MCF 10A (cell line): ENCODE data around the gene LIMS2. TPM values are rescaled to one million over a fixed set of nuclear protein-coding genes. Genes with fewer than 3 reads are reported as not detected.

Experiments
- BruUV-seq: library from RNA; stranded (reverse); fragments of 400-500 nt; replicated peaks from 2 replicates; lab custom pipeline; 2021; lab: Mats Ljungman, UMichigan
- CTCF ChIA-PET: fragments of 300-600 bp; sonication (Branson Sonifier 250); formaldehyde crosslinking; extraction: SDS; loops from one replicate; lab custom pipeline; 2021; ENCODE audit warnings: antibody characterized with exemption, inconsistent platforms; lab: Yijun Ruan, JAX
- POLR2A ChIA-PET: fragments of 300-600, 350-650 bp; sonication (Branson Sonifier 250); formaldehyde crosslinking; extraction: SDS; loops from one replicate; lab custom pipeline; 2020; ENCODE audit warnings: antibody characterized with exemption, inconsistent platforms; lab: Yijun Ruan, JAX
- DNase-seq: peaks from one replicate; pipeline ENCODE4 v3.0.0-alpha.2; 2018; ENCODE audit not compliant: unreplicated experiment
- H3K27ac Mint-ChIP-seq: one replicate; pipeline ENCODE4 v1.8.0; 2022; ENCODE audit warnings: mild to moderate bottlenecking, low read depth, mixed read lengths; ENCODE audit not compliant: unreplicated experiment
- H3K27me3 Mint-ChIP-seq: one replicate; pipeline ENCODE4 v1.8.0; 2022; ENCODE audit warnings: mixed read lengths; ENCODE audit not compliant: insufficient read depth, unreplicated experiment
- H3K36me3 Mint-ChIP-seq: one replicate; pipeline ENCODE4 v1.8.0; 2022; ENCODE audit warnings: mild to moderate bottlenecking, moderate library complexity, mixed read lengths; ENCODE audit not compliant: insufficient read depth, unreplicated experiment
- H3K4me1 Mint-ChIP-seq: one replicate; pipeline ENCODE4 v1.8.0; 2022; ENCODE audit warnings: mixed read lengths; ENCODE audit not compliant: insufficient read depth, unreplicated experiment
- H3K4me3 Mint-ChIP-seq: one replicate; pipeline ENCODE4 v1.8.0; 2022; ENCODE audit warnings: mild to moderate bottlenecking, moderate library complexity, mixed read lengths; ENCODE audit not compliant: unreplicated experiment
- H3K9me3 Mint-ChIP-seq: one replicate; pipeline ENCODE4 v1.8.0; 2022; ENCODE audit warnings: mixed read lengths; ENCODE audit not compliant: unreplicated experiment
- CTCF ChIP-seq: fragments of 200-600 bp; IDR thresholded peaks from one replicate; pipeline ENCODE4 v1.8.0; 2022; ENCODE audit warnings: antibody characterized with exemption, mild to moderate bottlenecking; ENCODE audit not compliant: unreplicated experiment
- intact Hi-C: fragments of 100-400 bp; cut with micrococcal nuclease; formaldehyde crosslinking; loops from 2 replicates; pipeline ENCODE4 v1.14.1; 2022
- total RNA-seq: library from RNA; stranded (reverse); gene quantifications from 2 replicates; pipeline ENCODE4 v1.2.3, GENCODE V29; 2022

The LIMS2 gene
- total RNA-seq, 1 experiment from 2014 or later = not detected

- Mint-ChIP-seq H3K4me1 (no peaks in the 10 kb centered on the region), H3K4me3 (no peak overlapping the region), H3K36me3 (no peaks in the 10 kb centered on the region), H3K27me3 (peaks cover 34% of the 10 kb centered on the region), H3K9me3 (no peaks in the 10 kb centered on the region), H3K27ac (no peak overlapping the region)
- intact Hi-C loops = no loop called here
- no peak for TF ChIP-seq CTCF
- ChIA-PET POLR2A (no interaction called here), CTCF (interaction anchor here (0.7 kb wide), 1 partner anchor 37 kb away, joined by 3 read pairs; no protein-coding TSS in a partner anchor)
- no peak for DNase-seq
- no TSS peak for BruUV-seq
Measured at GRCh38 chr2:127663566-127664064, 11.7 kb downstream of the LIMS2 start.

- peaks cover 33% of the 10 kb centered on the region for H3K27me3 Mint-ChIP-seq
- intact Hi-C loops = no loop called here
- POLR2A ChIA-PET = no interaction called here
- BruUV-seq = no TSS peak
- TF ChIP-seq CTCF = no peak
- no peak overlapping the region for H3K27ac Mint-ChIP-seq
- CTCF ChIA-PET = interaction anchor here (0.7 to 1.8 kb wide), 2 partner anchors 13 to 37 kb away, joined by 3 to 4 read pairs; no protein-coding TSS in a partner anchor
- no peak overlapping the region for H3K4me3 Mint-ChIP-seq
- H3K36me3 Mint-ChIP-seq = no peaks in the 10 kb centered on the region
- H3K9me3 Mint-ChIP-seq = no peaks in the 10 kb centered on the region
- DNase-seq = no peak
- no peaks in the 10 kb centered on the region for H3K4me1 Mint-ChIP-seq
Measured at GRCh38 chr2:127662937-127663565, 12.3 kb downstream of the LIMS2 start.

GRCh38 chr2:127661949-127662510 lies 13.3 kb downstream of the LIMS2 start:
- ChIA-PET CTCF (interaction anchor here (1.8 kb wide), 1 partner anchor 12 kb away, joined by 4 read pairs; no protein-coding TSS in a partner anchor), POLR2A (no interaction called here)
- no TSS peak for BruUV-seq

More at GRCh38 chr2:127661949-127662510, 13.3 kb downstream of the LIMS2 start:
- Mint-ChIP-seq H3K9me3 (no peaks in the 10 kb centered on the region), H3K36me3 (no peaks in the 10 kb centered on the region), H3K27ac (no peak overlapping the region), H3K27me3 (peaks cover 23% of the 10 kb centered on the region), H3K4me1 (no peaks in the 10 kb centered on the region), H3K4me3 (no peak overlapping the region)
- DNase-seq = no peak
- intact Hi-C loops = no loop called here
- TF ChIP-seq CTCF = no peak
